Stimulated activated CD8-positive, alpha-beta memory T cell treated with anti-CD3 and anti-CD28 coated beads, Interleukin-4, amount 100 ng/mL, for 24 hours (primary cell): Measurements from ENCODE around the gene ZMYND11.
"Not testable (repeated sequence)": the region's sequence is repeated elsewhere in the genome, so short reads cannot be mapped to it uniquely, and the experiment has no call there.

Experiments
- DNase-seq: peaks from one replicate; pipeline ENCODE4 v3.0.0-alpha.2; 2020; ENCODE audit warnings: low read depth

Gene ZMYND11

DNA sequence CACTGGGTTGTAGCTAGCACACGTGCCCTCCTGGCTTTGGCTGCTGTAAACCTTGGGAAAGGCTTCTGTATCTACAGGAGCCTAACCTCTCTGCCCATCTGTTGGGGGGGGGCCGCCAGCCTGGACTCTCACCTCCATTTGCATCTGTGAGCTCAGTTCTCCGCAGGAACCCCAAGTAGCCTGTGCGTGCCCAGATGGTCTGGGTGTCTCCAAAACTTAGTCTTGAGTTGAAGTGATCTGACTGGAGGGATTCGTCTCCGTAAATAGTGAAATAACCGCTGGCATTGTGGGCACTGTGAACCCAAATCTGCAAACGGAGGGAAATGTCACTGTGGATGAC lies 147.9 kb downstream of the ZMYND11 start:
- DNase-seq, result no peak

DNA sequence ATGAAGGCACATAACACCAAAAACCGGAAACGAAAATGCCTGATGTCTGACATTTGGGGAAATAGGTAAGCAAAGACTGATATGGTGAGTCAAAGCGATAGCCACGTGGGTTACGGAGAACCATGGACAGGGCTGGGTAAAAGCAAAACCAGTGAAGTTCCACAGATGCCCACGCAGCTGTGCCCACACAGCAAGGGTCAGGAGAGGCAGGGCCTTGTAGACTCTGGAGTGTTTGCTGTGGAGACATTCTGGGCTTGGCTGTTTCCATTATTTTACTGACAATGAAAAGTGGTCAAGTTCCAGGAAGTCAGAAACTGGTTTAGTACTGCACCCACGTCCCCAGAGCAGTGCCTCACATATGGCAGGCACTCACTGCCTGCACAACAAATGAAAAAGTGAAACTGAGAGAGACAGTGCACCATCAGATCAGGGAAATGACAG lies 148.7 kb downstream of the ZMYND11 start:
- DNase-seq, result peak; percentile 31

DNA sequence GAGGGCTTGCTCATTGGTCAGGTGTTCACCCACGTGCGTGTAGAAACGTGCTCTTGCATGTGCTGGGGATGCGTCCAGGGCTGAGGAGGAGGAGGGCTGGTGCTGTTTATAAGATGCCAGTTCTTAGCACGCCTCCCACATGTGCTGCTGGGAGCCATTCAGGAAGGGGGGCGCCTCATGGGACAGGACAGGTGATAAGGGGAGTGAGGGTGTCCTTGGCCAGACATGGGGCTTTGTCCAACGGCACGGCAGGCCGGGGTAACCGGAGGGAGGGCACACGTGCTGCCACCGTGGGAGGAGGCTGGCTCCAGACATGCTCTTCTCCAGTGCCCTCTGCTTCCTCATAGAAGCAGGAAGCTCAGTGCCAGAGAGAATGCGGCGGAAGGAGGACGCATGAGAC lies 150.0 kb downstream of the ZMYND11 start:
- no peak for DNase-seq

DNA sequence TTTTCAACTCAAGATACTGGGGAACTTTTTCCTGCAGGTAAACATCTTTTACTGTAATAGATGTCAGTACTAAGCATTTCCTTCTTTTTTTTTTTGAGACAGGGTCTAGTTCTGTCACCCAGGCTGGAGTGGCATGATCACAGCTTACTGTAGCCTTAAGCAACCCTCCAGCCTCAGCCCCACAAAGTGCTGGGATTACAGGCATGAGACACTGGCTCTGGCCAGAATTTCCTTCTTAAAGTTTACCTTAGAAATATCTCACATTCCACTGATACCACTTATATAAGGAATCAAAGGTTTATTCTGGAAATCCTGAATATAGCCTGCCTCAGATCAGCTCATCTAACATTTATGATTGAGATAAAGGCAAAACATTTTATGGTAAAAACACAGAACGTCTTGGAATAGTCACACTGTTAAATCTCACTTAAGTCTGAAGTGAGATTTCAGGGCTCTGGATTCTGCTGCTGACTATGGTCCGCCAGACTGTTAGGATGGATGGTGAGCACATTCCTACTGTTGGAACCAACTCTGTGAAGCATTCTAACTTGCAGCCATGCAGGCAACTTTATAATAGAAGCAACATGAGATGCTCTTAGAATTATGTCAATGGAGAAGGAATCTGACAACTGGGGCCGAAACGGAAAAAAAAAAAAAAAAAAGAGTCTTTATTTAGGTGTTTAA lies 151.9 kb downstream of the ZMYND11 start:
- DNase-seq, result no peak

DNA sequence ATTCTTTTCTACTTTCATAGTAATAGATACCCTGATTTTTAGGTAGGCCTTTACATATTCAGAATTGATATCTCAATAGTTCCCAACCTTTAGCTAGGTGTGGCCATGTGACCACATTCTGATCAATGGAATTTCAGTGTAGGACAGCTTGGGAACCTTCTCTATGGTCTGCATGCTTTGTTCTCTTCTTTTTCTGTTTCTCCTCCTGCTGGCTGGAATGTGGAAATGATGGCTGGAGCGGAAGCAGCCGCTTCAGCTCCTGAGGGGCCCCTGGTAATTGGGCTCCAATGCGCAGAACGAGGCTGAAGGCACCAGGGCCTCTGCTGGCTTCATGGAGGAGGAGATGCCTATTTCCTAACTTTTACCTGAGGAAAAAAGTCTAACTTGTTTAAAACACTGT lies 152.6 kb downstream of the ZMYND11 start:
- no peak for DNase-seq

DNA sequence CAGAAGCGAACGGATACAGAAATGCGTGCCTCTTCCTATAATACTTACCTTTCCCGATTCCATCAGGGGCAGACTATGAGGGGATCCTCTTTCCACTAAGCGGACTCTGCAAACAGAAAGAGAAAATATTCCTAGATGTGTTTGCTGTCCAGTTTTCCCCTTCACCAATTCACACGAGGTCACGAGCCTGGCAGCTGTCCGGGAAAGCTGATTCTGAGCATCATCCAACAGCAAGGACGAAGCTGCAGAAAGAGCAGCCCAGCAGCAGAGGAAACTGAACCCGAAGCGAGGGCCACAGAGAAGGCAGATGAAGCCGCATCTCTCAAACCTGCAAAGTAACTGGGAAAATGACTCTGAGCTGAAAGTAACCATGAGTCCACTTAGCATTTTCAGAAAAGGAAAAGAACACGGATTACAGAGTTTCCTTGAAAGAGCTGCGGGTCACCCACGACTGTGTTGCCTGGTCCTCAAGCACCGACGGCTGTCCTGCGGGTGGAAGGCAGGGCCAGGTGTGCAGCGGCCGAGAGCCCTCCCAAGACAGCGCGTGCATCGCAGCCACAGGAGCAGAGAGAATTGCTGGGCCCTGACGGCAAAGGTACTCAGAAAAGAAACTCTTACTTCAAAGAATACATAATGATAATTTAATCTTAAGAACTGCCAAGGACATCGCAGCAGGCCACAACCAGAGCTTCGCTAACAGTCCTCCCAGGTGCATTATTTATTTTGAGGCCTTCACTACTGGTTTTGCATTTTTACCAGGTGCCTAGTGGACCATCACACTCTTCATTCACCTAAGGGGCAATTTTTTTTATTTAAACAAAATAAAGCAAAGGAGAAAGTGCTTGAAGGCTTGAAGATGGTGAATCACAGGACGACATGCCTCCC lies 153.3 kb downstream of the ZMYND11 start:
- no peak for DNase-seq

DNA sequence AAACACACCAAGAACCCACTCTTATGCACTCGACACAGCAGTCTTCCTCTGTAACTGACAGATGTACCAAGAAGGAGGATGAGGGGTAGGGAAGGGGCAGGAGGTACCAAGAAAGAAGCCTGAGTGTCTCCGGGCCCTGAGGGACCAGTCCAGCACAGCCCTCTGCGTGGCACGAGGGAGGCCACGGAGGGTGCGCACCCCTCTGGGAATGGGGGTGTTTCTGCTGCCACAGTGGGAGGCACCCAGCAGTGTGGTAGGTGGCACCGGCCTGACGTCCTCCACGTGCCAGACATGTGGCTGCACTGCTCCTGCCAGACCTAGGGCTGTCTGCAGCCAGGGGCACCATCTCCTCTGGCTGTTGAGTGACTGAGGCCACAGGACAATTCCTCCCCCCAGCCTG lies 154.3 kb downstream of the ZMYND11 start:
- no peak for DNase-seq

DNA sequence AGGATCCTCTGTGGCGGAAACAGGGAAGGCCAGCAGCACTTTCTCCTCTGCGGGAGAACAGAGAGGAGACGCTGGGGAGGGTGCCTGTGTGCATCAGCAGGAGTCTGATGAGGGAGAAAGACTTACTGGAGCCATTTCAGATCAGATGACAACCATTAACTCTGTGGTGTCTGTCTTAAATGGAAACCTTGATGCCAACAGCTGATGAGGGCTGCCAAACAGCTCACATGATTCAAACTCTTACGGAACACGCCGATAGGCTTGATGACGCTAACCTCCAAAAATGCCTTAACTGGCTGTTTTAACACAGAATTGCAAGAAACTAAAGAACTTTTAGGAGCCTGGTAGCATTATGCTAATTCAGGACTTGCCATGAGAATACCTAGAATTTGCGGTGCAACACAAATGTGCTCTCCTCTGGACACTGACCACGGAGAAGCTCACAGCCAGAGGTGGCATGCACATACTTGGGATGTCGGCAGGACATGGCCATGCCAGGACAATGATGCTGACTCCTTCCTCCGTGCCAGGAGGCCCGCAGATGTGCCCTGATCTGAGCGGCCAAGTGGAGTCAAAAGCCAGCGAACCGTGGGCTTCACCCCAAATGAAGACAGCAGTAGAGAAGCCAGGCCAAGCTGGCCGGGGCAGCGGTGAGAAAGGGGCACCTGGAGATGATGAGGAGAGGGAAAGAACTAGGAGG lies 154.9 kb downstream of the ZMYND11 start:
- DNase-seq, result no peak

DNA sequence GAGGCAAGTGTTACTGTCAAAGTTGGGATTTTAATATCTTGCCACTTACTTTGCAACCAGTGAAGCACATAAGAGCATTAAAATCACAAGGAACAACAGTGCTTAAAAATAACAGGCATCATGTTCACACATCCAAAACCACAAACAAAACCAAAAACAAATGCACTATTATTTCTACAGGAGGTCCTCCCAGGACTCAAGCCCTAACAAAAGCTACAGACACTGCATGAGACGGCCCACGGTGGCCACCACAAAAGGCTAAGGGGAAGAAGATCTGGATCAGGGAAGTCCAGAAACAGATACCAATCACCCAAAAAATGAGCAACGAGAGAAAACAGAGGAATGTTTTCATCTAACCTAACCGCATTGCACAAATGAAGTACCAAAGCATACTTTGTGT lies 158.4 kb downstream of the ZMYND11 start:
- no peak for DNase-seq

DNA sequence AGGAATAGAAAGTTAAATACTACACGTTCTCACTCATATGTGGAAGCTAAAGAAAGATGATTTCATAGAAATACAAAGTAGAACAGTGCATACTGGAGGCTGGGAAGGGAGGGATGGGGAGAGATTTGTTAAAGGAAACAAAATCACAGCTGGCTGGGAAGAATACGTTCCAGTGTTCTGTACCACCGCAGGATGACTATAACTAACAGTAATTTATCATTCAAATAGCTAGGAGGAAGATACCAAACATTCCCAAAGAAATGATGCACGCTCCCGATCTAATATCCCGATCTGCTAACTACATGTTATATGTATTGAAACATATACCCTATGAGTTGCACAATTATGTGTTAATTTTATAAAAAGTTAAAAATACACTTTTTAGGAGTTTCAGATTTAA lies 162.3 kb downstream of the ZMYND11 start:
- no peak for DNase-seq

DNA sequence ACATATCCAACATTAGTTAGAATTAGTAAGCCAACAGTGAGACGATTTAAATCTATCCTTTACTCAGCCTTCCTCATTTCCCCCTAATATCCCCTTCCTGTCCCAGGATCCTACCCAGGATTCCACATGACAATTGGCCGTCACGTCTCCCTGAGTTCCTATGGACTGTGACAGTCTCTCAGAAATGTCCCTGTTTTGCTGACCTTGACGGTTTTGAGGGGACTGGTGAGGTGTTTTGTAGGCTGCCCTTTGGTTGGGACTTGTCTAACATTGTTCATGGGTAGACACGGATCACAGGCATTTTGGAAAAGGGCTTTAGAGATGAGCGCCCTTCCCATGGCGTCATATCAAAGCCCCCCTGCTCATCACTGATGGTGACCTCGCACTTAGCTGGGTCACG lies 162.8 kb downstream of the ZMYND11 start:
- no peak for DNase-seq

DNA sequence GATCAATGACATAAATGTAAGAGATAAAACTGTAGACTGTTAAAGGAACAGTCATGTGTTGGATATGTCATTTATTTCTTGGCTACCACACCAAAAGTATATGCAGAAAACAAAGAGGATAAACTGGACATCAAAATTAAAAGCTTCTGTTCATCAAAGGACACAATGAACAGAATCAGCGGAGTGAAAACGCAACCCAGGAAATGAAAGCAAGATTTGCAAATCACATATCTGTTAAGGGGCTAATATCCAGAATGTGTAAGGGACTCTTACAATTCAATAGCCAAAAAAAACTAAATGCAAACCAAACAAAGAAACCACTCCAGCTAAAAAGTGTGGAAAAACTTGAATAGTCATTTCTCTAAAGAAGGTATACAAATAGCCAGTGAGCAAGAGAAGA lies 164.3 kb downstream of the ZMYND11 start:
- DNase-seq, result no peak

DNA sequence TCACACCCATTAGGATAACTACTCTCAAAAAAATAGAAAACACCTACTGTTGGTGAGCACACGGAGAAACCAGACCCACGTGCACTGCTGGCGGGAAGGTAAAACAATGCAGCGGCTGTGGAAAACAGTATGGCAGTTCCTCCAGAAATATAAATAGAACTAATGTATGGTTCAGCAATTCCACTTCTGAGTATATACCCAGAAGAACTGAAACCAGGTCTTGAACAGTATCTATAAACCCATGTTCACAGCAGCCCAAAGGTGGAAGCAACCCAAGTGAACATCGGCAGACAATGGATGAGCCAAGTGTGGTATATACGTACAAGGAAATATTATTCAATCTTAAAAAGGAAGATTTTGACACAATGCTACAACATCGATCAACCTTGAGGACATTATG lies 164.7 kb downstream of the ZMYND11 start:
- DNase-seq, result no peak

DNA sequence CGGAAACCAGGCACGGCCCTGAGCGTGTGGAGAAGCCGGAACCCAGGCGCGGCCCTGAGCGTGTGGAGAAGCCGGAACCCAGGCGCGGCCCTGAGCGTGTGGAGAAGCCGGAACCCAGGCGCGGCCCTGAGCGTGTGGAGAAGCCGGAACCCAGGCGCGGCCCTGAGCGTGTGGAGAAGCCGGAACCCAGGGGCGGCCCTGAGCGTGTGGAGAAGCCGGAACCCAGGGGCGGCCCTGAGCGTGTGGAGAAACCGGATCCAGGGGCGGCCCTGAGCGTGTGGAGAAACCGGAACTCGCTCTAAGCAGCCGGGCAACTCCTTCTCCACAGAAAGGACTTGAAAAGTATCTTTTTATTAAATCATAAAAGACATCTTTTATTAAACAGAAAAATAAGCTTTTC lies 165.3 kb downstream of the ZMYND11 start:
- not testable (repeated sequence) for DNase-seq

DNA sequence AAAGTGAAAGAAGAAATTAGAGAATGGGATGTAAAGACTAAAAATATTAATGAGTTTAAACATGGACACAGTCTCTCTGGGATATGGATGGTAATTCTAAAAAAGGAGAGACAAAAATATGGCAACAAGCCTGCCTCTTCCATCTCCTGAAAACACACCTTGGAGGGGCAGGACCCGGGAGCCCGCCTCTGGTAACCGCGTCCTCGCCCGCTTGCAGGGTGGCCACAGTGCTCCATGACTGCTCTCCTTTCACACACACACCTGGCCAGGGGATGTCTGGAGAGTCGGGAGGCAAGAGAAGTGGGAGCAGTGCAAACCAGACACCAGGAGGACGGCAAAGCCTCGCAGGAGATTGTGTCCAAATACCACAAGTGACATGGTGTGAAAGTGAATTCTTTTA lies 166.3 kb downstream of the ZMYND11 start:
- no peak for DNase-seq
